NCI-H2029 treated with DMSO at 0.1 percent for 48 hours (cell line): Measurements from ENCODE around the gene AOC2.
A peak's percentile ranks its signal among the peaks of the same experiment; 100 is the strongest.
"Not testable (repeated sequence)": the region's sequence is repeated elsewhere in the genome, so short reads cannot be mapped to it uniquely, and the experiment has no call there.

Experiments used
- DNase-seq: peaks from one replicate; lab custom pipeline; 2025; lab: John Stamatoyannopoulos, UW

Gene AOC2

DNA sequence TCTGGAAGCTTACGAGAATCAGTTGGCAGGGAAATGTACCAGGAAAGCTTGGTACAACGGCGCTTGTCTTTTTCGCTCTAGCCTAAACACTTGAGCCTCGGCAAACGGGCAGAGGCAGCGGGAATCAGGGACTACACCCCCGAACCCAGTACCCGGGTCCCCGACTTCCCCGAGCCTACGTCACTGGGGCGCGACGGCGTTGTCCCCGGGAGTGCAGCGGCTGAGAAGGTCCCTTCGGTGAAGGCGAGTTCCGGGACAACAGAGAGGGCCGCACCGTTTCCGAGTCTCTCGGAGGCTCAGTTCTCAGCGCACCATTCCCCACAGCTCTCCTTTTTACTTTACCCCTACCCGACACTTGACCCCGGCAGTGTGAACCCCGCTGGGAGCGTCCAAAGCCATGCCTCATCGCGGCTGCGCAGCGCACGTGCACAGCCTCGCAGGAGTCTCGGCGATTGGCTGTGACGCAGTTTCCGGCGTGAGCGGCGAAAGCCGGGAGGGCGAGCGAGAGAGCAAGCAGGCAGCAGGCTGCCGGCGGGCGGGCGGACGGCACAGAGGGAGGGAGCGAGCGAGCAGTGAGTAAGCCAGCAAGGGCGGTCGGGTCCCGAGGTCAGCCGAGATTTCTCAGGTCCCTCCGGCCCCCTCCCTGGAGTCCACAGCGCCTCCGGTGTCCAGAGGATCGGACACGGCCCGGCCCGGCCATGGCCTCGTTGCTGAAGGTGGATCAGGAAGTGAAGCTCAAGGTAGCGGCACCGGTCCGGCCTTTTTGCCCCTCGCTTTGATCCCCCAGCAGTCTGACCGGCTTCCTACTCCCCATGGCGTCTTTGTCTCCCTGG lies 11.2 kb upstream of the AOC2 start, which contains the start of gene PSME3:
TSS of gene PSME3 (plus strand) at position 464 of the 833 bp plus-strand sequence. CDS start at position 699, 235 bp downstream.
- DNase-seq = peak; percentile 21

GRCh38 chr17:42833767-42834422 lies 10.5 kb upstream of the AOC2 start:
- DNase-seq = no peak

DNA sequence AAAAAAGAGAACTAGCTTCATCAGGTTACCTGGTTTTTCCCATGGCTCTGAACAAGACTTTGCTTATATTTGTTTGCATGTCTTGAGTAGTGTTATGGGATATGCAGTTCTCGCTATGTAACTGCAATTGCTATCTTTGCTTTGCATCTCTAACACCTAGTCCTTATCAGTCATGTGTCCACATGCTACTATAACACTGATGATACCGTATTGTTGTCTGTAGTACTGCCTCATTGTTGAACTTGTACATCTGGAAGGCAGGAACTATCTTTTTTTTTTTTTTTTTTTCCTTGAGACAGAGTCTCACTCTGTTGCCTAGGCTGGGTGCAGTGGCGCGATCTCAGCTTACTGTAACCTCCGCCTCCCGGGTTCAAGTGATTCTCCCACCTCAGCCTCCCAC lies 8.6 kb upstream of the AOC2 start:
- DNase-seq = no peak

- no peak for DNase-seq
Observed at GRCh38 chr17:42841975-42842685, 2.2 kb upstream of the AOC2 start.

GRCh38 chr17:42843358-42843934 lies 934 bp upstream of the AOC2 start:
- DNase-seq = no peak

DNA sequence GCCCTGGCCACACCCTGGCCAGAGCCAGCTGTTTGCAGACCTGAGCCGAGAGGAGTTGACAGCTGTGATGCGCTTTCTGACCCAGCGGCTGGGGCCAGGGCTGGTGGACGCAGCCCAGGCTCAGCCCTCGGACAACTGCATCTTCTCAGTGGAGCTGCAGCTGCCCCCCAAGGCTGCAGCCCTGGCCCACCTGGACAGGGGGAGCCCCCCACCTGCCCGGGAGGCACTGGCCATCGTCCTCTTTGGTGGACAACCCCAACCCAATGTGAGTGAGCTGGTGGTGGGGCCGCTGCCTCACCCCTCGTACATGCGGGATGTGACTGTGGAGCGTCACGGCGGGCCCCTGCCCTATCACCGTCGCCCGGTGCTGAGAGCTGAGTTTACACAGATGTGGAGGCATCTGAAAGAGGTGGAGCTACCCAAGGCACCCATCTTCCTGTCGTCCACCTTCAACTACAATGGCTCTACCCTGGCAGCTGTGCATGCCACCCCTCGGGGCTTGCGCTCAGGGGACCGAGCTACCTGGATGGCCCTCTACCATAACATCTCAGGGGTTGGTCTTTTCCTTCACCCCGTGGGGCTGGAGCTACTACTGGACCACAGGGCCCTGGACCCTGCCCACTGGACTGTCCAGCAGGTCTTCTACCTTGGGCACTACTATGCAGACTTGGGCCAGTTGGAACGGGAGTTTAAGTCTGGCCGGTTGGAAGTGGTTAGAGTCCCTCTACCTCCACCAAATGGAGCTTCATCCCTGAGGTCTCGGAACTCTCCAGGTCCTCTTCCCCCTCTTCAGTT lies 578 bp downstream of the AOC2 start:
- no peak for DNase-seq

GRCh38 chr17:42845556-42845917 lies 1.2 kb downstream of the AOC2 start:
- DNase-seq = no peak

DNA sequence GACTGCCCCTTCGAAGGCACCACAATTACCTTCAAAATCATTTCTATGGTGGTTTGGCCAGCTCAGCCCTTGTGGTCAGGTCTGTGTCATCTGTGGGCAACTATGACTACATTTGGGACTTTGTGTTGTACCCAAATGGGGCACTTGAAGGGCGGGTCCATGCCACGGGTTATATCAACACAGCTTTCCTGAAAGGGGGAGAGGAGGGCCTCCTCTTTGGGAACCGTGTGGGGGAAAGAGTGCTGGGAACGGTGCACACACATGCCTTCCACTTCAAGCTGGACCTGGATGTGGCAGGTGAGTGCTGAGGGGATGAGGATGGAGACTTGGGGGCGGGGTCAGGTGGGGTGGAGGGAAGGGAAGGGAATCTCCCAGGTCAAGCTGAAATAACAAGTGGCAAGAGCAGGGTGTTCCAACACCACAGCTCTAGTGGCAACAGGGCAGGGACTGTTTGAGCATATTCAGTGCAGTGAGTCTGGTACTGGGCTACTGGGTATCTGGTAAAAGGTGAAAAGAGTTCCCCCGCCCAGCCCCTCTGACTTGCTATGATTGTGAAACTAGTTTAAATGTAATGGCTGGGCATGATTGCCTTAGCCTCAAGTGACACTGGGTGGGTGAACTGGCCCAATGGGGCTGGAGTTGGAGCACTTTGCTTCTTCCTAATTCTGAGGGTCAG lies 1.7 kb downstream of the AOC2 start:
- no peak for DNase-seq

DNA sequence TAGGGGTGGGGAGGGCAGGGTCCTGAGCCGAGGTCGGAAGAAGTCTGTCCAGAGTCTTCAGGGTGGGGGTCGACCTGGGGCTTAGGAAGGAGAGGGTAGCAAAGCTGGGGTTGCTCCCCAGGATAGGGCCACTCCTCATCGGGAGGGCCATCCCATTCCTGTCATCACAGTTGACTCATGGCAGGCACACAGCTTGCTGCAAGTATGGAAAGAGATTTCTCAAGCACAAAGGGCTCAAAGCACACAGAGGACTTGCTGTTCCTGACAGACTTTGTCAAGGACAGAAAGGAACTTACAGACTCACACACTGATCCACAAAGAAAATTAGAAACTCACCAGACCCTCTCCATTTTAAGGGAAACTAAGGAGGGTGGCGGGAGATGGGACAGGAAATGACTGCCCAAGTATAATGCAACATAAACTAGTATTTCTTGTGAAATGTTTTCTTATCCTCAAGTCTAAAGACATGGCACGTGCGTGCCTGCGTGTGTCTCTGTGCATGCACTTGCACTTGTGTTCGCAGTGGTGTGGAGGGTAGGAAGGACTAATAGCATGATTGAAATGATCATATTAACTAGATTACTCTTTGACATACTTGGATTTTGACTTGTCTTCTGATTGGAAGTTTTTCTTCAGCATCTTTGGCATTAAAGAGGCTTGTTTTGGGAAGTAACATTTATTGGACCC lies 2.4 kb downstream of the AOC2 start:
- no peak for DNase-seq

DNA sequence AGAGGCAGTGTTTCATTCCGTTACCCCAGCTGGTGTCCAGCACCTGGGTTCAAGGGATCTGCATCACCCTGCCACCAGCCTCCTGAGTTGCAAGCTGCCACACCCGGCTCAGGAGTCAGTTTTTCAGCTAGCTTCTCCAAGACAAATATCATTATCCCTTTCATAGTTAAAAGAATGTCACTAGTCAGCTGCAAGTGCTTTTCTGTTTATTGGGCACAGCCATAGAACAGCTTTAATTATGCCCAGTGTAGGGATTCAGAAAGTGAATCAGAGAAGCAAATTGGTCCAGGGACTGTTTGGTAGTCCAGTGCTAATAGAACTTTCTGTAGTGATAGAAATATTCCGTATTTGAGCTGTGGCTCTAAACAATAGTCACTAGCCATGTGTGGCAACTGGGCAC lies 3.7 kb downstream of the AOC2 start:
- no peak for DNase-seq

DNA sequence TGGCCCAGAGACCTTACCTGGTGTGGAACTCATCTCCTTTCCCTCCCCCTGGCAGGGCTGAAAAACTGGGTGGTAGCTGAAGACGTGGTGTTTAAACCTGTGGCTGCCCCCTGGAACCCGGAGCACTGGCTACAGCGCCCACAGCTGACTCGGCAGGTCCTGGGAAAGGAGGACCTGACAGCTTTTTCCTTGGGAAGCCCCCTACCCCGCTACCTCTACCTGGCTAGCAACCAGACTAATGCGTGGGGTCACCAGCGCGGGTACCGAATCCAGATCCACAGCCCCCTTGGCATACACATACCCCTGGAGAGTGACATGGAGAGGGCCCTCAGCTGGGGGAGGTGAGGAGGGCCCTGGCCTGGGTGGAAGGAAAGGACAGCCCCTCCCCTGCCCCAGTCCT lies 4.7 kb downstream of the AOC2 start:
- DNase-seq = no peak

DNA sequence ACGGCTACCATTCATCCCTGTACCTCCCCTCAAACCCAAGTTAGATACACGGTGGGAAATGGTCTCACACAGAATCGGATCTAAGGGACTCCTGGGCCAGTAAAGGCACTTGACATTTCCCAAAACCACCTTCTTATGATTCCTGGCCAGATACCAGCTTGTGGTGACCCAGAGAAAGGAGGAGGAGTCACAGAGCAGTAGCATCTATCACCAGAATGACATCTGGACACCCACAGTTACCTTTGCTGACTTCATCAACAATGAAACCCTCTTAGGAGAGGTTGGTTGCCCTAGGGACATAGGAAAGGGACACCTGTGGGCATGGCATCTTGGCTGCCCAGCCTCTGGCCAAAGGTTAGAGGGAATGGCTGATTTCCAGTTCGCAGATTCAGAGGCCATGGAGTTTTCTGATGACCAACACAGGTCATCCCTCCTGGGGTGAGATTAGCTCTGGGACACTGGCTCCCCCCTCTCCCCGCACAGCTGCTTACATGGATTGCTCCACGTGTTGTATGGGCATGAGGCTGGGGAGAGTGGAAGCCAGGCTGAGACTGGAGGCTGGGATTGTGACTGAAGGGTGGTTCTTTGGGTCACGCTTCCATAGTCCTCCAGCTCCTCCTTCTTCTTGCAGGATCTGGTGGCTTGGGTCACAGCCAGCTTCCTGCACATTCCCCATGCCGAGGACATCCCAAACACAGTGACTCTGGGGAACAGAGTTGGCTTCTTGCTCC lies 5.2 kb downstream of the AOC2 start:
- no peak for DNase-seq

DNA sequence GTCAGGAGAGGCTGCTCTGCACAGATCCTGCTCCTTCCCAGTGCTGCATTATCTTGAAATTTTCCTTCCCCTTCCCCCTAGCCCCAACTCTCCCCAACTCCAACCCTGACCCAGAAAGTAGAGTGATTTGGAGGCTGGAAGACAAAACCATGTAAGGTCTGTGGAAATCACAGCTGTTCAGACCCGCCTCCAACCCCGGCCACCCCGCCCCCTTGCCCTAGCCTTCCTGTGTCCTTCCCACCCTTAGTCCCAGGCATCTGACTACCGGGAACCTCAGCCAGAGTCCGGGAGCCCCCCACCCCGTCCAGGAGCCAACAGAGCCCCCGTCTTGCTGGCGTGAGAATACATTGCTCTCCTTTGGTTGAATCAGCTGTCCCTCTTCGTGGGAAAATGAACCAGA lies 6.6 kb downstream of the AOC2 start, which contains the start of gene AOC3:
TSS of gene AOC3 (plus strand) at position 246 of the 400 bp plus-strand sequence. CDS start at position 391, 145 bp downstream.
- DNase-seq = no peak

DNA sequence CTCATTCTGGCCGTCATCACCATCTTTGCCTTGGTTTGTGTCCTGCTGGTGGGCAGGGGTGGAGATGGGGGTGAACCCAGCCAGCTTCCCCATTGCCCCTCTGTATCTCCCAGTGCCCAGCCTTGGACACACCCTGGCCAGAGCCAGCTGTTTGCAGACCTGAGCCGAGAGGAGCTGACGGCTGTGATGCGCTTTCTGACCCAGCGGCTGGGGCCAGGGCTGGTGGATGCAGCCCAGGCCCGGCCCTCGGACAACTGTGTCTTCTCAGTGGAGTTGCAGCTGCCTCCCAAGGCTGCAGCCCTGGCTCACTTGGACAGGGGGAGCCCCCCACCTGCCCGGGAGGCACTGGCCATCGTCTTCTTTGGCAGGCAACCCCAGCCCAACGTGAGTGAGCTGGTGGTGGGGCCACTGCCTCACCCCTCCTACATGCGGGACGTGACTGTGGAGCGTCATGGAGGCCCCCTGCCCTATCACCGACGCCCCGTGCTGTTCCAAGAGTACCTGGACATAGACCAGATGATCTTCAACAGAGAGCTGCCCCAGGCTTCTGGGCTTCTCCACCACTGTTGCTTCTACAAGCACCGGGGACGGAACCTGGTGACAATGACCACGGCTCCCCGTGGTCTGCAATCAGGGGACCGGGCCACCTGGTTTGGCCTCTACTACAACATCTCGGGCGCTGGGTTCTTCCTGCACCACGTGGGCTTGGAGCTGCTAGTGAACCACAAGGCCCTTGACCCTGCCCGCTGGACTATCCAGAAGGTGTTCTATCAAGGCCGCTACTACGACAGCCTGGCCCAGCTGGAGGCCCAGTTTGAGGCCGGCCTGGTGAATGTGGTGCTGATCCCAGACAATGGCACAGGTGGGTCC lies 7.2 kb downstream of the AOC2 start:
- not testable (repeated sequence) for DNase-seq

DNA sequence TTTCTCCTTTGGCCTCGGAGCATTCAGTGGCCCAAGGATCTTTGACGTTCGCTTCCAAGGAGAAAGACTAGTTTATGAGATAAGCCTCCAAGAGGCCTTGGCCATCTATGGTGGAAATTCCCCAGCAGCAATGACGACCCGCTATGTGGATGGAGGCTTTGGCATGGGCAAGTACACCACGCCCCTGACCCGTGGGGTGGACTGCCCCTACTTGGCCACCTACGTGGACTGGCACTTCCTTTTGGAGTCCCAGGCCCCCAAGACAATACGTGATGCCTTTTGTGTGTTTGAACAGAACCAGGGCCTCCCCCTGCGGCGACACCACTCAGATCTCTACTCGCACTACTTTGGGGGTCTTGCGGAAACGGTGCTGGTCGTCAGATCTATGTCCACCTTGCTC lies 8.0 kb downstream of the AOC2 start:
- no peak for DNase-seq

- no peak for DNase-seq
Observed at GRCh38 chr17:42853004-42853403, 8.6 kb downstream of the AOC2 start.

GRCh38 chr17:42853597-42853967 lies 9.2 kb downstream of the AOC2 start:
- no peak for DNase-seq

DNA sequence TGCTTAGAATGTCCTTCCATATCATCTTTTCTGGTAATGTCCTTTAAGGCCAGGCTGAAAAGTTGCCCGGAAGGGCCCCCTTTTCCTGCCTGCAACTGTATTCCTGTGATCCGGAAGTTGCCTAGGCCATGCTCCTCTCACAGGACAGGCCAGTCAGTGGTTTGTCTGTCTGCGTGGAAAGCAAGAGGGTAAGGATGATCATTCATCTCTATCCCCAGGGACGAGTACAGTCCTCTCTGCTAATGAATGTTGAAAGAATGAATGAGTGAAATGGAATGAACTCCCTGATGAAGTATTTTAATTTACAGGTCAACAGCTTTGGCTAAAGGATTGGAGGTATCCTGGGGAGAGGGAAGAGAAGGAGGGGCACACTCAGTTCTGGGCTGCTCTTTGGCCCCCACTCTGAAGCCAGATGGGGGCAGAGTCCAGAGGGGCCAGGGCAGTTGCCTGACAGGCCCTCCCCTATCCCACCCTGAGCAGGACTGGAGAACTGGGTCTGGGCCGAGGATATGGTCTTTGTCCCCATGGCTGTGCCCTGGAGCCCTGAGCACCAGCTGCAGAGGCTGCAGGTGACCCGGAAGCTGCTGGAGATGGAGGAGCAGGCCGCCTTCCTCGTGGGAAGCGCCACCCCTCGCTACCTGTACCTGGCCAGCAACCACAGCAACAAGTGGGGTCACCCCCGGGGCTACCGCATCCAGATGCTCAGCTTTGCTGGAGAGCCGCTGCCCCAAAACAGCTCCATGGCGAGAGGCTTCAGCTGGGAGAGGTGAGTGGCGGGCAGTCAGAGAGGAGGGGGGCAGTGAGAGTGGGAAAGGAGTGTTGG lies 9.8 kb downstream of the AOC2 start:
- no peak for DNase-seq
